Tibial nerve (tissue), 4 donors: ENCODE measurements around the gene TLN1. TPM values are rescaled to one million over a fixed set of nuclear protein-coding genes. Genes with fewer than 3 reads are reported as not detected.

Source experiments
- DNase-seq, 2 donors: peaks; one replicate each; pipeline ENCODE4 v3.0.0-alpha.2; 2019; ENCODE audit warnings: low spot score in 2 of 2
- H3K27ac ChIP-seq, 4 donors: fragments of 200-600 bp; sonication (generic) in 3 of 4; one replicate each; pipeline ENCODE4 v1.5.1; 2017 to 2019; ENCODE audit warnings: mild to moderate bottlenecking in 1 of 4
- H3K27me3 ChIP-seq, 2 donors: fragments of 200-600 bp; sonication (generic) in 1 of 2; one replicate each; pipeline versions ENCODE4 v1.5.1 to v1.6.0; 2017 to 2019
- H3K36me3 ChIP-seq, 3 donors: fragments of 200-600 bp; sonication (generic); one replicate each; pipeline ENCODE4 v1.5.1; 2018 to 2019
- H3K4me1 ChIP-seq, 4 donors: fragments of 200-600 bp; sonication (generic) in 3 of 4; one replicate each; pipeline ENCODE4 v1.5.1; 2017 to 2019
- H3K4me3 ChIP-seq, 4 donors: fragments of 200-600 bp; sonication (generic) in 3 of 4; one replicate each; pipeline ENCODE4 v1.5.1; 2017 to 2019; ENCODE audit warnings: mild to moderate bottlenecking in 1 of 4, moderate library complexity in 1 of 4
- H3K9me3 ChIP-seq, 4 donors: fragments of 200-600 bp; sonication (generic) in 3 of 4; one replicate each; pipeline ENCODE4 v1.5.1; 2017 to 2019
- CTCF ChIP-seq, 5 experiments: fragments of 200-600 bp in 3 of 5; fragments of 450-650 bp in 2 of 5; sonication (generic) in 3 of 5; IDR thresholded peaks; one replicate each; pipeline ENCODE4 v1.5.1; 2016 to 2019; ENCODE audit warnings: antibody characterized with exemption in 5 of 5, mild to moderate bottlenecking in 3 of 5, moderate library complexity in 2 of 5
- EP300 ChIP-seq, 2 donors: sonication (generic); formaldehyde crosslinking; IDR thresholded peaks; one replicate each; pipeline ENCODE4 v1.6.1; 2017; ENCODE audit warnings: antibody characterized with exemption in 2 of 2, mild to moderate bottlenecking in 1 of 2
- POLR2A ChIP-seq, 2 donors: fragments of 450-650 bp; IDR thresholded peaks; one replicate each; pipeline ENCODE4 v1.6.1; 2017; ENCODE audit warnings: antibody characterized with exemption in 2 of 2, mild to moderate bottlenecking in 2 of 2, moderate library complexity in 2 of 2
- WGBS, 2 donors: methylation state at CpG; one replicate each; pipeline ENCODE4 v1.1.5; 2018; 5-methylcytosine and 5-hydroxymethylcytosine counted together
- total RNA-seq, 4 donors: library from RNA; depleted of rRNA; stranded (reverse); fragments of >200 nt; gene quantifications; one replicate each; pipeline ENCODE4 v1.1.0, GENCODE V29; 2016

Gene TLN1
- total RNA-seq, 4 donors from 2014 or later, result 284 to 405 (median 350) TPM

- H3K4me1 ChIP-seq, result peaks cover 0 to 64% (median 59%) of the 10 kb centered on the region in 4 donors
- 6% methylated on average over 10 of the region's 10 CpGs for WGBS, 2 donors
- H3K36me3 ChIP-seq, result peaks cover 0 to 32% (median 13%) of the 10 kb centered on the region in 3 donors
- H3K9me3 ChIP-seq, result no peaks in the 10 kb centered on the region
- no peaks in the 10 kb centered on the region for H3K27me3 ChIP-seq
- H3K27ac ChIP-seq, result peak overlapping the region; percentile 38 to 99 (median 82)
- H3K4me3 ChIP-seq, result peak overlapping the region in 3 of 4 donors; percentile 6 to 85 (median 33)
- TF ChIP-seq CTCF (IDR thresholded peaks at IDR 0.05), result no peak
- peak in 1 of 2 donors; percentile 42 for TF ChIP-seq POLR2A (IDR thresholded peaks at IDR 0.05)
- TF ChIP-seq EP300 (IDR thresholded peaks at IDR 0.05), result peak in 1 of 2 donors; percentile 58
- DNase-seq, result peak; percentile 42 to 67
Observed at GRCh38 chr9:35728041-35728971, 3.7 kb downstream of the TLN1 start.

GRCh38 chr9:35727676-35728040 is 4.3 kb downstream of the TLN1 start:
- peaks cover 0 to 39% (median 13%) of the 10 kb centered on the region in 3 donors for H3K36me3 ChIP-seq
- peaks cover 0 to 58% (median 54%) of the 10 kb centered on the region in 4 donors for H3K4me1 ChIP-seq
- no peaks in the 10 kb centered on the region for H3K27me3 ChIP-seq
- TF ChIP-seq EP300 (IDR thresholded peaks at IDR 0.05), result no peak
- TF ChIP-seq POLR2A (IDR thresholded peaks at IDR 0.05), result no peak
- no peak for TF ChIP-seq CTCF (IDR thresholded peaks at IDR 0.05)
- no peak for DNase-seq
- WGBS, 2 donors, result 21 to 30% methylated on average over 5 of the region's 5 CpGs
- peak overlapping the region in 3 of 4 donors; percentile 6 to 85 (median 33) for H3K4me3 ChIP-seq
- peak overlapping the region; percentile 38 to 99 (median 82) for H3K27ac ChIP-seq
- H3K9me3 ChIP-seq, result no peaks in the 10 kb centered on the region

GRCh38 chr9:35726931-35727330 is 5.1 kb downstream of the TLN1 start:
- 13 to 27% methylated on average over 3 of the region's 3 CpGs for WGBS, 2 donors
- Histone ChIP-seq H3K36me3 (peaks cover 4 to 46% (median 13%) of the 10 kb centered on the region in 3 donors), H3K27me3 (no peaks in the 10 kb centered on the region), H3K9me3 (no peaks in the 10 kb centered on the region), H3K27ac (peak overlapping the region in 3 of 4 donors; percentile 70 to 99 (median 94)), H3K4me1 (peaks cover 0 to 58% (median 53%) of the 10 kb centered on the region in 4 donors), H3K4me3 (peak overlapping the region in 1 of 4 donors; percentile 85)
- TF ChIP-seq EP300 (IDR thresholded peaks at IDR 0.05) (no peak), CTCF (IDR thresholded peaks at IDR 0.05) (no peak), POLR2A (IDR thresholded peaks at IDR 0.05) (no peak)
- no peak for DNase-seq

- 90 to 93% methylated on average over 10 to 11 of the region's 11 CpGs for WGBS, 2 donors
- TF ChIP-seq EP300 (IDR thresholded peaks at IDR 0.05) (no peak), CTCF (IDR thresholded peaks at IDR 0.05) (no peak), POLR2A (IDR thresholded peaks at IDR 0.05) (no peak)
- no peaks in the 10 kb centered on the region for H3K27me3 ChIP-seq
- H3K27ac ChIP-seq, result no peak overlapping the region
- H3K9me3 ChIP-seq, result no peaks in the 10 kb centered on the region
- peaks cover 0 to 50% (median 44%) of the 10 kb centered on the region in 4 donors for H3K4me1 ChIP-seq
- no peak overlapping the region for H3K4me3 ChIP-seq
- no peak for DNase-seq
- H3K36me3 ChIP-seq, result peaks cover 10 to 62% (median 19%) of the 10 kb centered on the region in 3 donors
Observed at GRCh38 chr9:35725362-35725761, 6.6 kb downstream of the TLN1 start.

GRCh38 chr9:35723908-35724307 is 8.1 kb downstream of the TLN1 start:
- H3K4me3 ChIP-seq, result no peak overlapping the region
- 98% methylated on average over 8 of the region's 8 CpGs for WGBS, 2 donors
- peaks cover 0 to 35% (median 30%) of the 10 kb centered on the region in 4 donors for H3K4me1 ChIP-seq
- peaks cover 13 to 76% (median 34%) of the 10 kb centered on the region in 3 donors for H3K36me3 ChIP-seq
- no peak for DNase-seq
- no peak for TF ChIP-seq CTCF (IDR thresholded peaks at IDR 0.05)
- TF ChIP-seq EP300 (IDR thresholded peaks at IDR 0.05), result no peak
- no peak for TF ChIP-seq POLR2A (IDR thresholded peaks at IDR 0.05)
- H3K9me3 ChIP-seq, result no peaks in the 10 kb centered on the region
- no peak overlapping the region for H3K27ac ChIP-seq
- no peaks in the 10 kb centered on the region for H3K27me3 ChIP-seq
